Measurements from ENCODE around the gene ARHGEF4. TPM values are rescaled to one million over a fixed set of nuclear protein-coding genes. Genes with fewer than 3 reads are reported as not detected.
A peak's percentile ranks its signal among the peaks of the same experiment; 100 is the strongest.

Gene ARHGEF4
- total RNA-seq, 2 donors from 2014 or later = 50.3 to 54.7 TPM

- Histone ChIP-seq H3K4me3 (ENCODE audit: low read length) (no peak overlapping the region), H3K4me1 (ENCODE audit: control insufficient read depth, insufficient read depth, low read length) (no peaks in the 10 kb centered on the region), H3K9ac (ENCODE audit: extremely low read depth, low read length, poor library complexity, severe bottlenecking) (no peak overlapping the region), H3K9me3 (ENCODE audit: control insufficient read depth, low read length) (no peaks in the 10 kb centered on the region), H3K36me3 (ENCODE audit: control insufficient read depth, insufficient read depth, low read length) (no peaks in the 10 kb centered on the region), H3K27ac (ENCODE audit: low read depth, low read length) (no peak overlapping the region), H3K27me3 (ENCODE audit: control insufficient read depth, insufficient read depth, low read length, poor library complexity, severe bottlenecking) (no peaks in the 10 kb centered on the region)
- no peak for DNase-seq
- no peak for TF ChIP-seq CTCF (conservative IDR thresholded peaks at IDR 0.05)
- H3K36me3 Mint-ChIP-seq (ENCODE audit: low read depth) = no peaks in the 10 kb centered on the region
- H3K27me3 Mint-ChIP-seq (ENCODE audit: insufficient read depth) = no peaks in the 10 kb centered on the region
- WGBS, 2 experiments (ENCODE audit: insufficient coverage in 1 of 2, insufficient read length in 1 of 2) = 89 to 92% methylated on average over 8 to 14 of the region's 14 CpGs
- H3K9me3 Mint-ChIP-seq = no peaks in the 10 kb centered on the region
- H3K27ac Mint-ChIP-seq = no peak overlapping the region
- peaks cover 8% of the 10 kb centered on the region for H3K4me1 Mint-ChIP-seq
- H3K4me3 Mint-ChIP-seq = no peak overlapping the region
Measured at GRCh38 chr2:130819226-130819607, 17.5 kb upstream of the ARHGEF4 start.

- H3K27ac ChIP-seq (ENCODE audit: low read depth, low read length) = no peak overlapping the region
- WGBS, 2 experiments (ENCODE audit: insufficient coverage in 1 of 2, insufficient read length in 1 of 2) = 43 to 59% methylated on average over 5 to 12 of the region's 12 CpGs
- H3K4me3 ChIP-seq (ENCODE audit: low read length) = no peak overlapping the region
- peaks cover 8% of the 10 kb centered on the region for H3K4me1 Mint-ChIP-seq
- no peaks in the 10 kb centered on the region for H3K36me3 Mint-ChIP-seq (ENCODE audit: low read depth)
- peak; percentile 69 for TF ChIP-seq CTCF (conservative IDR thresholded peaks at IDR 0.05)
- H3K27me3 Mint-ChIP-seq (ENCODE audit: insufficient read depth) = no peaks in the 10 kb centered on the region
- DNase-seq = peak; percentile 90
- no peak overlapping the region for H3K27ac Mint-ChIP-seq
- H3K27me3 ChIP-seq (ENCODE audit: control insufficient read depth, insufficient read depth, low read length, poor library complexity, severe bottlenecking) = no peaks in the 10 kb centered on the region
- H3K4me3 Mint-ChIP-seq = no peak overlapping the region
- no peaks in the 10 kb centered on the region for H3K9me3 Mint-ChIP-seq
- H3K9ac ChIP-seq (ENCODE audit: extremely low read depth, low read length, poor library complexity, severe bottlenecking) = no peak overlapping the region
- no peaks in the 10 kb centered on the region for H3K4me1 ChIP-seq (ENCODE audit: control insufficient read depth, insufficient read depth, low read length)
- no peaks in the 10 kb centered on the region for H3K36me3 ChIP-seq (ENCODE audit: control insufficient read depth, insufficient read depth, low read length)
- no peaks in the 10 kb centered on the region for H3K9me3 ChIP-seq (ENCODE audit: control insufficient read depth, low read length)
Measured at GRCh38 chr2:130819608-130820278, 17.0 kb upstream of the ARHGEF4 start.

- no peaks in the 10 kb centered on the region for H3K9me3 ChIP-seq (ENCODE audit: control insufficient read depth, low read length)
- no peak for DNase-seq
- no peaks in the 10 kb centered on the region for H3K27me3 ChIP-seq (ENCODE audit: control insufficient read depth, insufficient read depth, low read length, poor library complexity, severe bottlenecking)
- Mint-ChIP-seq H3K9me3 (no peaks in the 10 kb centered on the region), H3K27ac (no peak overlapping the region), H3K36me3 (ENCODE audit: low read depth) (no peaks in the 10 kb centered on the region), H3K4me3 (no peak overlapping the region), H3K4me1 (peaks cover 8% of the 10 kb centered on the region), H3K27me3 (ENCODE audit: insufficient read depth) (no peaks in the 10 kb centered on the region)
- WGBS, 2 experiments (ENCODE audit: insufficient coverage in 1 of 2, insufficient read length in 1 of 2) = 39 to 61% methylated on average over 10 to 16 of the region's 16 CpGs
- TF ChIP-seq CTCF (conservative IDR thresholded peaks at IDR 0.05) = no peak
- H3K27ac ChIP-seq (ENCODE audit: low read depth, low read length) = no peak overlapping the region
- H3K9ac ChIP-seq (ENCODE audit: extremely low read depth, low read length, poor library complexity, severe bottlenecking) = no peak overlapping the region
- H3K36me3 ChIP-seq (ENCODE audit: control insufficient read depth, insufficient read depth, low read length) = no peaks in the 10 kb centered on the region
- no peak overlapping the region for H3K4me3 ChIP-seq (ENCODE audit: low read length)
- no peaks in the 10 kb centered on the region for H3K4me1 ChIP-seq (ENCODE audit: control insufficient read depth, insufficient read depth, low read length)
Measured at GRCh38 chr2:130820279-130820861, 16.3 kb upstream of the ARHGEF4 start.
